ENCODE data around the gene LRCOL1.

LRCOL1 gene

DNA sequence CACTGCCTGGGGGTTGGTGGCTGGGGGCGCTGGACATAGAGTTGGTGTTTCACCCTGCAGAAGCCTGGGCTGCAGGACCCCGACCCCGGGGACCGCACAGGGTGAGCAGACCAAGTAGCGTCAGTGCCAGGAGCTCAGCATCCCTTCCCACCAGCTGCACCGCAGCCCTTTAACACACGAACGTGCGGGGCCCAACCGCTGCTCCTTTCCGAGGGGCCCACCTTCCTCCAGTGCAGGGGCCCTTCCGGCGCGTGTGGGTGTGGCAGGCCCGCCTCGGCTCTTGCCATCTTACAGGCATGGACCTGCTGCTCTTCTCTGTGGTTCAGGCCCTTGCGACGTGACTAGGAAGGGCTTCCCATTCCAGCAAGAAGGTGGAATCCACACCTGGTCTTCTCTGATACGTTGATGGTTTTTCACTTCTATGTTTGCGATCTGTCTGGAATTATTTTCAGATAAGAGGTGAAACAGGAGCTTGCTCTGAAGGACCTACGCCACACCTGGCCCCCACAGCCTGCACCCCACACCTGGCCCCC is 47.8 kb downstream of the LRCOL1 start:
- DNase-seq, result no peak

DNA sequence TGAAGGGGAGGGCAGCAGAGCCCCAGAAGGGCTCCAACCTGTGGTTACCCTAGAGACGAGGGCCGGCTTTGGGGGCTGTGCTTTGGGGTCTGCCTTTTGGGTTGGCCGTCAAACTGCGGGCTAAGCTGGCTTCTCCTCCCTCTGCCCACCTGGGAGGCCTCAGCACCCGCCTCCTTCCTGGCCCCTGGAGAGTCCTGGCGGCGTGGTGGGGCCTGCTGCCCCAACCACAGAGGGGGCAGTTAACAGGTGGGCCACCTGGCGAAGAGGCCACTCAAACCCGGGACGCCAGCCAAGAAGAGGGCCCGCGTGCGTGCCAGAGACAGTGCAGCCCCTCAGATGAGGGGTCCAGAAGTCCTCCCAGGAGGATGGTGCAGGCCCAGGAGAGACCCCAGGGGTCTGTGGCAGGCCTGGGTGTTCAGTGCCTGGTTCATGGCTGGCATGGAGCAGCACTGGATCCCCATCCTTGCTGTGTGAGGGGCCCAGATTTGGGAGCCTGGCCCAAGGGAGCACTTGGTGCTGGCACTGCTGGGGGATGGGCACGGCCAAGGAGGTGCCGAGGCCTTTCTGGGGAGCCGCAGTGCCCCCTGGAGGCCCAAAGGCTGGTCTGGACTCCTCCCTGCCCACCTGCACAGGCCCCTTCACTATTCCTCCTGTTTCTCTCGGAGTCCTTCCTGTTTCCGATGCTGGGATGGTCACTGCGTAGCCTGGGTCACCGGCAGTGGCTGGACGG is 48.8 kb downstream of the LRCOL1 start:
- DNase-seq, result no peak

DNA sequence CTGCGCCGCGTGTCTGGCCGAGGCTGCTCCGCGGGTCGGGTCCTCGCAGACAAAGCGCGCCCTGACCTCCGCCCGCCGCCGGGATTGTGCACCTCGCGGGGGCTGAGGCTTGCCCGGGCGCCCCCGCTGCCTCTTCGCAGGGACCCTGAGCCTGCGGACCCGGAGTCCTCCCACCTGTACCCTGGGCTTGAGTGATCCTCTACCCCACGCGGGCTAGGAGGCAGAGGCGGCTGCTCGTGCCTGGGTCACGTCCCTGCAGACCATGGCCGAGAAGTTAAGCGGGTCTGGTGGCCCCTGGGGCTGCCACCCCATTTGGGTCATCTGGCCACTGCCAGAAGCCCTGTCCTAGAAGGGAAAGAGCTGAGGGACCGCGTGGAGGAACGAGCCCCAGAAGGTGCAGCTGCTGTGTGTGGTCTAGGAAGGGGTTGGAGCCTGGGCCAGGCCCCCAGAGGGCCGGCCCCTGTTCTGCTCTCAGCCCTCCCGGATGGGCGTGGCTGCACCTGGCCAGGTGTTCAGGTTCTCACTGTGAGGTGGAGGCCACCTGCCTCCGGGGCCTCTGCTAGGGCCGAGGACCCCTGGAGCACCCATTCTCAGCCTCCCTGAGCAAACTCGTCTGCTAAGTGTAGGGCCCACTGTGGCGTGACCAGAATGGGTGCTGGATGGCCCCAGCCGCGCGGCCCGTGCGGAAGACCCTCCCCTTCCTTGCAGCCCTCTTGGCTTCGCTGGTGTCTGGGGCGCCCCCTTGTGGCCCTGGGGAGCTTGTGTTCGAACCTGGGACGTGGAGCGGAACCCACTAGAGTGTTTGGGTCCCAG is 49.6 kb downstream of the LRCOL1 start:
- DNase-seq, result peak; percentile 54

DNA sequence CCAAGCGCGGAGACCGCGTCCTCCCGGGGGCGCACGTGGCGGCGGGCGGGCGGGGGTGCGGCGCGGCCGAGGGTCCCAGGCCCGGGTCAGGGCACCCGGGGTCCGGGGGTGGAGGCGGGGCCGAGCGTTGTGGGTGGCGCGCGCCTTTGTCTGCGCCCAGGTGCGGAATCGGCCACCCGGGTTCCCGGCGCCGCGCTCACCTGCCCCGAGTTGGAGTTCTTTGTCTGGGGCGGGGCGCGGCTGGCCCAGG is 50.1 kb downstream of the LRCOL1 start:
- no peak for DNase-seq

DNA sequence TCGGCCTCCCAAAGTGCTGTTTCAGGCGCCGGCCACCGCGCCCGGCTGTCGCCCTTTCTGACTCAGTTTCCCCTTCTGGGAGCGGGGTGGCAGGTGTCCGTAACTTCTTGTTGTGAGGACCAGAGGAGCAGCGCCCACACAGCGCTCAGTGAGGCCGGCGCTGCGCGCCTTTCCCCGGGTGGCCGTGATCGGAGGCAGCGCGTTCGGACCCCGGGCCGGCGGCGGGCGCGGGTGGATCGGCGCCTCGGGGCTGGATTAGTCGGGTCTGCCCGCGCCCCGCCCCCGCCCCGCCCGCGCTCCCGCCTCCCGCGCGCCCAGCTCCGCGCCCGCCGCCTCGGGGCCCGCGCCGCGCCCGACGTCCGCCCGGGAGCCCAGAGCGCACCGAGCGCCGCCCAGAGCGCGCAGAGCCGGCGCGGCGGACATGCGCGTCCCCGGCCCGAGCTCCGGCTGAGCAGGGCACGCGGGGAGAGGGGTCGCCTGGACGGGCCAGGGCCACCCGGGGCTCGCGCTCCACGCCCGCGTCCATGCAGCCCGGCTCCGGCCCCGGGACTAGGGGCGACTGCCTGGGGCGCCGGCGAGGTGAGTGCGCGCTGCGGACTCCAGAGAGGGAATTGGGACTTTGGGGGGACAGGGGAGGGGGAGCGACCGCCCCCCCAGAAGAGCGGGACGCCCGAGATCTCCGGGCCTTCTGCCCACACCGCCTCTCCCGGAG is 50.6 kb downstream of the LRCOL1 start:
- no peak for DNase-seq

DNA sequence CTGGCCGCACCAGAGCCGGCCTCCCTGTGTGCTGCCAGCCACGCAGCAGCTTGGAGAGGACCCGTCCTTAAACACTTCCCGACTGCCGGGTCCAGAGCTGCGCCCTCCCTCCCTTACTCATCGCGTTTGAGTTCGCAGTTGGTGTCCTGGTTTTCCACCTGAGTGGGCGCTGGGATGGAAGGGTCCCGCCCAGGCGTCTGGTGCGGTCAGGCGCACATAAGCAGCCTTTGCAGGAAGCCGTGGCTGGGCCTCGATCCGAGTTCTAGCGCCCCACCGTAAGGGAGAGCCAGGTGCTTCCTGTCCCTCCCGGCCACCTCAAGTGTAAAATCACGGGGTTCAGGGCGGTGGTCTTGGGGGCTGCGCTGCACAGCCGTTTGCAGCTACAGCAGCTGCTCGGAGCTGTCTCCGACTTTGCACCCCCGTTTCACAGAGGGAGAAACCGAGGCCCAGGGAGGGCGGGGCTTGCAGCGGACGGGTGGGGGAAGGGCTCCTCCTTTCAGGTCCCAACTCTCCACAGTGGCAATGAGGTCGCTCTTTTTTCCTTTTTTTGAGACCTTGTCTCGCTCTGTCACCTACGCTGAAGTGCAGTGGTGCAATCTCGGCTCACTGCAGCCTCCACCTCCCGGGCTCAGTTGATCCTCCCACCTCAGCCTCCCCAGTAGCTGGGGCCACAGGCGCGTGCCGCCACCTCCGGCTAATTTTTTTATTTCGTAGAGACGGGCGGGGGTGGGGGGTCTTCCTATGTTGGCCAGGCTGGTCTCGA is 51.3 kb downstream of the LRCOL1 start:
- DNase-seq, result no peak

DNA sequence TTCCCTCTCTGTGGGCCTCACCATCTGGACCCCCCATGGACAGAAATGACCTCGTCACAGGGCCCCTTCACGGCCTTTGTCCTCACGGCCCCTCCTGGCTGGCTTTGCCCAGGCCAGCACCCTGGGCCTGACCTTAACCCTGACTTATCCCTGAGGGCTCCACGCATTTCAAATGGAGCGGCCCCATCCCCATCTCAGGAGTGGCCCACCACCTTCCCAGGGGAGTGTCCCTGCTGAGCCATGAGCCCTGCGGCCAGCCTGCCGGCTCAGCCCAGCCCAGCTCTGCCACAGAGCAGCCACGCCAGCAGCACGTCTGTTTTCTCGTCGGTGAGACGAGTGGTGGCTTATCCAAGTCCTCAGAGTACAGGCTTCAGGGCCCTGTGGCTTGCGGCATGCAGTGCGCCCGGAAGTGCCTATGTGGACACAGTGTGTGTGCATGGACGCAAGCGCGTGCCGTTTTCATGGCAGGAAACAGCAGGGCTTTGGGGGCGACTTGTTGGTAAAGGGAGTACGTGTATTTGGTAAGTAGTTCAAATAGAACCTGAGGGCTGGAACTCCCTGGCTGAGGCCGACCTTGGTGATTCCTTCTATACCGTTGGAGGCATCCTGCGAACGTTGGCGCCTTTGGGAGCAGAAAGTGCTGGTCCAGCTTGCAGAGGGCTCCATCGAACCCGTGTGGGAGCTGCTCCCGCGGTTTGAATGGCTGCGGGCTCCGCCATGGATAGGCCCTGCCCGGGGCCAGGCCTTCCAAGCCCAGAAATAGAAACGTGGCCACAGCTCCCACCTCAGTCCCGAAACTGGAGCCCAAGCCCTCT is 52.1 kb downstream of the LRCOL1 start:
- no peak for DNase-seq

DNA sequence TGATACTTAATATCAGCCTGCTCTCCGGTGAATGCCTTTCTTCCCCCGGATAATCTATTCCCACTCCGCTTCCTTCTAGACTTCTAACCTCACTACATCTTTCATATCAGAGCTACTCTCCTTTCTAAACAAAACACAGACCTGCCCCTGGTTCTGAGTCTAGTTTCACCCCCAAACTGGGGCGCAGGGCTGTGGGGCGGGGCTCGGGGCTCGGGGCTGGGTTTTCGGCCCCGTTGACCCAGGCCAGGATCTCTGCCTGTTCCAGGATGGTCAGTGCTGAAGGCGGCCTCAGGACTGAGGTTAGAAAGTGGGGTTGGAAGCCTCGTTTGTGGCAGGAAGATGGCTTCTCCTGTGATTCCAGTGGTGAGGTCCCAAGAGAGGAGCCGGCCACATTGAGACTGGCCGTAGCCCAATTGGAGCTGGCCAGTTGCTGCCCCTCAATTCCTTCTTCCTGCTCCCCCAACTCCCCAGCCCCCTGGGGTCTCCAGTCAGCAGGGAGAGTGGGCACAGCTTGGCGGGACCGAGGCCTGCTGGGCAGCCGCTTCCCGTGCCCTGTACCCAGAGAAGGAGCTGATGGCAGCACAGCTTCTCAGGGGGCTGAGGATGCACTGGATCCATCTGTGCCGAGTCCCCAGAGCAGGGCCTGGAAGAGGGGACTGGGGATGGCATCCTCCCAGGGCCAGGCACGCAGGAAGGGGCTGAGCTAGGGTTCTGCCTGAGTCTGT is 52.9 kb downstream of the LRCOL1 start:
- DNase-seq, result no peak

DNA sequence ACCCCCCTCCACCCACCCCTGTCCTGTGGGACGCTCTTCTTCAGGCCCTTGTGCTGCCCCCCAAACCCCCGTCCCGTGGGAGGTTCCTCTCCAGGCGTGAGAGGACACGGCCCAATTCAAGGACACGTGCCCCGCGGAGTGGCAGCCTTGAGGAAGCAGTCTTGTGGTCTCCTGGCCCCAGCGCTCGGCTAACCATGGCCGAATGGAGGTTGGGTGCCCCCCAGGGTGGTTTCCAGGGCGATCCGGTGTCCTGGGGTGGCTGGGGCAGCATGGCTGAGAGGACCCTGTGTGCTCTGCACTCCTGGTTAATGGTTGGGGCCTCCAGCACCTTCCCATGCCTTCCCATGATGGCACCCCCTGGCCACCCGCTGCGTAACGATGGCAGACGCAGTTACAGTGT is 53.6 kb downstream of the LRCOL1 start:
- DNase-seq, result no peak

DNA sequence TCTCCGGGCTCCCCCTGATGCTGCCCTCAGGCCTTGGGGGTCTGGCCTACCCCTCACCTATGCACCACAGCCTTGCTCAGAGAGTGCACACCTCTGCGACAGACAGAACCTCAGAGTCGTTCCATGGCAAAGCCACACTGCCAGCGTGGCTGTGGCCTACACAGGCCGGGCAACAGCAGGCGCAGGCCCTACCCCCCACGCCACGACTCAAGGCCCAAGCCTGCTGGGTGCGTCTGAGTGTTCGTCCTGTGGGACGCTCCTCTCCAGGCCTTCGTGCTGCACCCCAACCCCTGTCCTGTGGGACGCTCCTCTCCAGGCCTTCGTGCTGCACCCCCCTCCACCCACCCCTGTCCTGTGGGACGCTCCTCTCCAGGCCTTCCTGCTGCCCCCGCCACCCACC is 54.2 kb downstream of the LRCOL1 start:
- no peak for DNase-seq

DNA sequence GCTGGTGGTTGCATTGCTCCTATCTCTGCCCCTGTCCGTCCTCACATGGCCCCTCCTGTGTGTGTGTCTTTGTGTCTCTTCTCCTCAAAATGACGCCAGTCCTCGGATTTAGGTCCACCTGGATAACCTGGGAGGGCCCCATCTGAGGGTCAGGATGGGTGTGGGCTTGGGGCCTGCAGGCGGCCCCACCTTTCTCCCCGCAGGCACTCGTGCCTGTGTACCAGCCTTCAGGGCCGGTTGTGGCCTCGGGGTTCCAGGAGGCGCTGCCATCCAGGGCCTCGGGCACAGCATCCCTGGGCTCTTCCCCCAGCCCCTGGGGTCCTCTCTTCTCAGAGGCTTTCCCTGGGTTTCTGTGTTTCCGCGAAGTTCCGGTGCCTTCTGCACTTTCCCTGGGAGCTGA is 54.7 kb downstream of the LRCOL1 start:
- no peak for DNase-seq

DNA sequence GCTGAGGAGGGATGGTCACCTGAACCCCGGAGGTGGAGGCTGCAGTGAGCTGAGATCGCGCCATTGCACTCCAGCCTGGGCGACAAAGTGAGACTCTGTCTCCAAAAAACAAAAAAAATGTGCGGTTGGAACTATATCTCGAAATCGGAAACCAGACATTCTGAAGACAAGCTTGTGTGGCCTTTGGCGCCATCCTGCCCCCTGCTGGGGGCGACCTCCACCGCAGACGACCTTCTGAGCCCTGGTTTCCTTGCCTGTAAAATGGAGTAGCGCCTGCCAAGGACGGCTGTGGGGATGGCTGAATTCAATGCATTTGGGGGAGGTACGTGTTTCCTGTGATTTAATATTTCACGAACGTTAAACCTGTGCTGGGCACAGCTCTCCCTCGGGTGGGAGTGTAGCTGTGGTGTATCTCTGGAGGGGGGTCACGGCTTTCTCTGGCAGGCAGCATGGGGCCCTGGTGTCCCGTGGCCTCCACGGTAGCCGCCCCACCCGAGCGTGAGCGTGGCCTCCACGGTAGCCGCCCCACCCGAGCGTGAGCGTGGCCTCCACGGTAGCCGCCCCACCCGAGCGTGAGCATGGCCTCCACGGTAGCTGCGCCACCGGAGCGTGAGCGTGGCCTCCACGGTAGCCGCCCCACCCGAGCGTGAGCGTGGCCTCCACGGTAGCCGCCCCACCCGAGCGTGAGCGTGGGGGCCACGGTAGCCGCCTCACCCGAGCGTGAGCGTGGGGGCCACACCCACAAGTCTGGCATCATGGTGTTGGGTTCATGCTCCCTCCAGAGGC is 55.3 kb downstream of the LRCOL1 start:
- peak; percentile 20 for DNase-seq

All from central memory CD4-positive, alpha-beta T cell (primary cell).